ENCODE results near the gene SOX1.

DNA sequence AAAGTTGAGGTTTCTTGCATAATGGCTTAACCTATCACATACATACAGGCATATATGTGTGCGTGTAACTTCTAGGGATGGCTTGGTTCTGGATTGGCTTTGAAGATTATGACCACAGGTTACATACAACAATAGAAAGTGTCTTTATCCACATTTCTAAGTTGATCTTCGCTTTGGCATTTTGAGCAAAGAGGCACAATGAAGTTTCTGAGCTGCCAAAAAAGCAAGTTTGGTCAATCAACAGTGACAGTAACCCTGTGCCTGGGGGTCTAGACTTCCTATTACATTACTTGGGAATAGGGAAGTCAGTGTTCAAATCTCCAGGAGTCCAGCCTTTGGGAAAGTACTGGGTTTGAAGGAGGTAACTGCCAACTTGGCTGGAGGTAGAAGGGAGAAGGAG lies 3.1 kb upstream of the SOX1 start:
- TF ChIP-seq POLR2A (IDR thresholded peaks at IDR 0.05) (no peak), POLR2AphosphoS5 (IDR thresholded peaks at IDR 0.05) (no peak), EP300 (IDR thresholded peaks at IDR 0.05) (no peak)
- TF ChIP-seq, protein P1, sequence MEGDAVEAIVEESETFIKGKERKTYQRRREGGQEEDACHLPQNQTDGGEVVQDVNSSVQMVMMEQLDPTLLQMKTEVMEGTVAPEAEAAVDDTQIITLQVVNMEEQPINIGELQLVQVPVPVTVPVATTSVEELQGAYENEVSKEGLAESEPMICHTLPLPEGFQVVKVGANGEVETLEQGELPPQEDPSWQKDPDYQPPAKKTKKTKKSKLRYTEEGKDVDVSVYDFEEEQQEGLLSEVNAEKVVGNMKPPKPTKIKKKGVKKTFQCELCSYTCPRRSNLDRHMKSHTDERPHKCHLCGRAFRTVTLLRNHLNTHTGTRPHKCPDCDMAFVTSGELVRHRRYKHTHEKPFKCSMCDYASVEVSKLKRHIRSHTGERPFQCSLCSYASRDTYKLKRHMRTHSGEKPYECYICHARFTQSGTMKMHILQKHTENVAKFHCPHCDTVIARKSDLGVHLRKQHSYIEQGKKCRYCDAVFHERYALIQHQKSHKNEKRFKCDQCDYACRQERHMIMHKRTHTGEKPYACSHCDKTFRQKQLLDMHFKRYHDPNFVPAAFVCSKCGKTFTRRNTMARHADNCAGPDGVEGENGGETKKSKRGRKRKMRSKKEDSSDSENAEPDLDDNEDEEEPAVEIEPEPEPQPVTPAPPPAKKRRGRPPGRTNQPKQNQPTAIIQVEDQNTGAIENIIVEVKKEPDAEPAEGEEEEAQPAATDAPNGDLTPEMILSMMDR (IDR thresholded peaks at IDR 0.05): no peak

All from gastroesophageal sphincter (tissue), 3 donors.